Measurements from ENCODE around the gene PHF14.
A peak's percentile ranks its signal among the peaks of the same experiment; 100 is the strongest.

DNA sequence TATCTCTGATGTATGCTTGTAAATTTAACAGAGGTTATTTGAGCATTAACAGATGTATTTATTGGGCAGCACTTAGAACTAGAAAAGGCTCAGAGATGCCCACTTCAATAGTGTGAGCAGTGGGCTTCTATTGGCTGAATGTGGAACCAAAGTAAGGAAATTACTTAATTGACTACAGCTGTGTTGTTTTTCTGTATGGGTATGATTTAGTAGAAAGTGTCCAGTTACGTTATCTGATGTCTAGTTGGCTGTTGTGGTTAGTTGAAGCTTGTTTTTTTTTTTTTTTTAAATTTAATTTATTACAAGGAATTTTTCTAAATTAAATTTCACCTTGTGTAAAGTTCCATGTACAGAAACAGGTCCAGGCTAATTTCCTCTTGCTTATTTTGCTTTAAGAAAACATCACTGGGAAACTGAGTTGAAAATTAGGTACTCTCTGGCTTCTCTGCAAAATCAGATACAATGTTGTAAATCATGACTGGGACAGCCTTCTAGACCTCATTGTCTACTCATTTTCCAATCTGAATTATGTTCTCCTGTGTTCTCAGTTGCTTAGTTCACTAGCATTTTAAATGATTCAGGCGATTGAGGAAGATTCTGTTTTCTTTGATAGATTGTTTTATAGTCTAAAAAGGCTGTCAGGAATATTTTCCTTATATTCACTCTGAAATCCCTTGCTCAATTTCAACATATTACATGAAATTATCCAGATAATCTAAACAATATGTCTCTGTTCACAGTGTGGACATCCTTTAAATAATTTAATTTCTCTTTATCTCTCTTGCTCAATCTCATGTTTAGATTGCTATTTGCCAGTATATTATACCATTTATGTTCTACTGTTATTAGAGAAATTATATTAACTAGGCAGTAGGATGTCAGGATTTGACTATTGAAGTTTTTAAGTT lies 53.0 kb downstream of the PHF14 start:
- TF ChIP-seq CSDC2 (CRISPR knock-in tag; IDR thresholded peaks at IDR 0.05) (no peak), RARB (CRISPR knock-in tag; IDR thresholded peaks at IDR 0.05) (no peak), ZFP3 (CRISPR knock-in tag; IDR thresholded peaks at IDR 0.05) (no peak), ESRRG (CRISPR knock-in tag; IDR thresholded peaks at IDR 0.05) (peak; percentile 54; the same call in 1 of the 2 replicates), GLIS3 (CRISPR knock-in tag; IDR thresholded peaks at IDR 0.05) (peak; percentile 48; the same call in 1 of the 2 replicates), ZNF70 (CRISPR knock-in tag; IDR thresholded peaks at IDR 0.05) (no peak; the same call in 1 of the 2 replicates), ARNTL (CRISPR knock-in tag; IDR thresholded peaks at IDR 0.05; ENCODE audit: borderline replicate concordance, low read depth) (no peak), ZFP30 (CRISPR knock-in tag; IDR thresholded peaks at IDR 0.05) (no peak), ZNF565 (CRISPR knock-in tag; conservative IDR thresholded peaks at IDR 0.05; ENCODE audit: low read depth) (no peak), ZNF8 (CRISPR knock-in tag; IDR thresholded peaks at IDR 0.05) (peak; percentile 48; the same call in 1 of the 2 replicates), PPARA (CRISPR knock-in tag; IDR thresholded peaks at IDR 0.05; ENCODE audit: borderline replicate concordance) (no peak)
- TF ChIP-seq, protein P1, sequence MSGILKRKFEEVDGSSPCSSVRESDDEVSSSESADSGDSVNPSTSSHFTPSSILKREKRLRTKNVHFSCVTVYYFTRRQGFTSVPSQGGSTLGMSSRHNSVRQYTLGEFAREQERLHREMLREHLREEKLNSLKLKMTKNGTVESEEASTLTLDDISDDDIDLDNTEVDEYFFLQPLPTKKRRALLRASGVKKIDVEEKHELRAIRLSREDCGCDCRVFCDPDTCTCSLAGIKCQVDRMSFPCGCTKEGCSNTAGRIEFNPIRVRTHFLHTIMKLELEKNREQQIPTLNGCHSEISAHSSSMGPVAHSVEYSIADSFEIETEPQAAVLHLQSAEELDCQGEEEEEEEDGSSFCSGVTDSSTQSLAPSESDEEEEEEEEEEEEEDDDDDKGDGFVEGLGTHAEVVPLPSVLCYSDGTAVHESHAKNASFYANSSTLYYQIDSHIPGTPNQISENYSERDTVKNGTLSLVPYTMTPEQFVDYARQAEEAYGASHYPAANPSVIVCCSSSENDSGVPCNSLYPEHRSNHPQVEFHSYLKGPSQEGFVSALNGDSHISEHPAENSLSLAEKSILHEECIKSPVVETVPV (CRISPR knock-in tag; IDR thresholded peaks at IDR 0.05) = peak; percentile 85
- TF ChIP-seq, protein P2, sequence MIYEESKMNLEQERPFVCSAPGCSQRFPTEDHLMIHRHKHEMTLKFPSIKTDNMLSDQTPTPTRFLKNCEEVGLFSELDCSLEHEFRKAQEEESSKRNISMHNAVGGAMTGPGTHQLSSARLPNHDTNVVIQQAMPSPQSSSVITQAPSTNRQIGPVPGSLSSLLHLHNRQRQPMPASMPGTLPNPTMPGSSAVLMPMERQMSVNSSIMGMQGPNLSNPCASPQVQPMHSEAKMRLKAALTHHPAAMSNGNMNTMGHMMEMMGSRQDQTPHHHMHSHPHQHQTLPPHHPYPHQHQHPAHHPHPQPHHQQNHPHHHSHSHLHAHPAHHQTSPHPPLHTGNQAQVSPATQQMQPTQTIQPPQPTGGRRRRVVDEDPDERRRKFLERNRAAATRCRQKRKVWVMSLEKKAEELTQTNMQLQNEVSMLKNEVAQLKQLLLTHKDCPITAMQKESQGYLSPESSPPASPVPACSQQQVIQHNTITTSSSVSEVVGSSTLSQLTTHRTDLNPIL (CRISPR knock-in tag; IDR thresholded peaks at IDR 0.05; ENCODE audit: low read depth) = peak; percentile 67; the same call in 1 of the 2 replicates
